Neuronal stem cell (in vitro differentiated cells): Measurements from ENCODE around the gene WDPCP.

ENCODE experiments used
- DNase-seq: peaks from one replicate; pipeline ENCODE4 v3.0.0-alpha.2; 2013; ENCODE audit warnings: low spot score
- H2AFZ ChIP-seq: one replicate; pipeline ENCODE4 v1.6.1; 2013; ENCODE audit warnings: mild to moderate bottlenecking, low read length, inconsistent platforms
- H2AK5ac ChIP-seq: 2 replicates; pipeline ENCODE4 v1.6.1; 2013; ENCODE audit warnings: low read depth, mild to moderate bottlenecking, inconsistent platforms, low read length, moderate library complexity, mixed read lengths
- H2BK120ac ChIP-seq: 2 replicates; pipeline ENCODE4 v1.6.1; 2013; ENCODE audit warnings: low read depth, mild to moderate bottlenecking, inconsistent platforms, low read length, moderate library complexity, mixed read lengths
- H2BK12ac ChIP-seq: one replicate; pipeline ENCODE4 v1.6.1; 2013; ENCODE audit warnings: low read length, inconsistent platforms
- H2BK15ac ChIP-seq: 2 replicates; pipeline ENCODE4 v1.6.1; 2013; ENCODE audit warnings: mild to moderate bottlenecking, low read length, inconsistent platforms, mixed read lengths
- H2BK5ac ChIP-seq: one replicate; pipeline ENCODE4 v1.6.1; 2013; ENCODE audit warnings: inconsistent platforms, mild to moderate bottlenecking, low read length, moderate library complexity
- H3K14ac ChIP-seq: one replicate; pipeline ENCODE4 v1.6.1; 2013; ENCODE audit warnings: low read length, inconsistent platforms
- H3K18ac ChIP-seq: 2 replicates; pipeline ENCODE4 v1.6.1; 2013; ENCODE audit warnings: low read length, inconsistent platforms
- H3K23ac ChIP-seq: 2 replicates; pipeline ENCODE4 v1.6.1; 2013; ENCODE audit warnings: low read depth, mild to moderate bottlenecking, mixed read lengths, low read length, inconsistent platforms; ENCODE audit not compliant: poor library complexity
- H3K27ac ChIP-seq: replicated peaks from 3 replicates; pipeline ENCODE4 v1.5.1; 2013; ENCODE audit warnings: low read length, inconsistent platforms
- H3K27me3 ChIP-seq, 3 experiments: 2 replicates each; pipeline ENCODE4 v1.6.1; 2013; ENCODE audit warnings: low read length in 3 of 3, mild to moderate bottlenecking in 2 of 3, inconsistent platforms in 1 of 3, low read depth in 1 of 3, mixed read lengths in 1 of 3, moderate library complexity in 1 of 3; ENCODE audit not compliant: control insufficient read depth in 3 of 3, insufficient read depth in 3 of 3
- H3K36me3 ChIP-seq, 2 donors: replicated peaks in 1 of 2; 2 replicates each; pipeline ENCODE4 v1.6.1; 2013; ENCODE audit warnings: low read length in 2 of 2; ENCODE audit not compliant: control insufficient read depth in 2 of 2, insufficient read depth in 2 of 2
- H3K4ac ChIP-seq: 2 replicates; pipeline ENCODE4 v1.6.1; 2013; ENCODE audit warnings: inconsistent platforms, mild to moderate bottlenecking, low read length, moderate library complexity
- H3K4me1 ChIP-seq, 2 donors: 1 replicate in 1 of 2; 2 replicates in 1 of 2; pipeline ENCODE4 v1.6.1; 2013; ENCODE audit warnings: low read length in 2 of 2, low read depth in 1 of 2; ENCODE audit not compliant: control insufficient read depth in 2 of 2, insufficient read depth in 1 of 2
- H3K4me2 ChIP-seq: one replicate; pipeline ENCODE4 v1.6.1; 2013; ENCODE audit warnings: mild to moderate bottlenecking, low read length, inconsistent platforms; ENCODE audit not compliant: insufficient read depth, poor library complexity, severe bottlenecking
- H3K4me3 ChIP-seq, 2 donors: 2 replicates each; pipeline ENCODE4 v1.5.1; 2013; ENCODE audit warnings: low read length in 2 of 2, mild to moderate bottlenecking in 2 of 2, inconsistent platforms in 1 of 2, moderate library complexity in 1 of 2
- H3K79me1 ChIP-seq: one replicate; pipeline ENCODE4 v1.6.1; 2013; ENCODE audit warnings: low read depth, mild to moderate bottlenecking, inconsistent platforms, low read length, moderate library complexity
- H3K9ac ChIP-seq: one replicate; pipeline ENCODE4 v1.6.1; 2013; ENCODE audit warnings: mild to moderate bottlenecking, low read depth, low read length, inconsistent platforms; ENCODE audit not compliant: poor library complexity
- H3K9me3 ChIP-seq, 2 donors: replicated peaks in 1 of 2; 2 replicates each; pipeline versions ENCODE3 to v1.6.1; 2013; ENCODE audit warnings: low read length in 2 of 2, mild to moderate bottlenecking in 2 of 2, inconsistent platforms in 1 of 2, low read depth in 1 of 2, mixed read lengths in 1 of 2, moderate library complexity in 1 of 2; ENCODE audit not compliant: control insufficient read depth in 2 of 2, insufficient read depth in 1 of 2
- H4K8ac ChIP-seq: one replicate; pipeline ENCODE4 v1.6.1; 2013; ENCODE audit warnings: low read depth, mild to moderate bottlenecking, inconsistent platforms, low read length, moderate library complexity
- H4K91ac ChIP-seq: one replicate; pipeline ENCODE4 v1.6.1; 2013; ENCODE audit warnings: low read length, low read depth, mild to moderate bottlenecking, inconsistent platforms; ENCODE audit not compliant: poor library complexity
- WGBS, 2 donors: extraction: QIAGEN DNeasy Blood & Tissue Kit; methylation state at CpG; one replicate each; pipeline ENCODE4 v1.1.7; 2013; ENCODE audit warnings: missing lambda C conversion rate in 2 of 2, mixed read lengths in 1 of 2; ENCODE audit not compliant: insufficient read length in 2 of 2, insufficient replicate concordance in 1 of 2; ENCODE audit errors: extremely low coverage in 2 of 2; 5-methylcytosine and 5-hydroxymethylcytosine counted together

The WDPCP gene

GRCh38 chr2:63494968-63495367, 93.3 kb downstream of the WDPCP start:
- H2BK15ac ChIP-seq, result no peak overlapping the region
- no peak for DNase-seq
- no peak overlapping the region for H4K91ac ChIP-seq
- no peak overlapping the region for H3K18ac ChIP-seq
- no peak overlapping the region for H3K23ac ChIP-seq
- no peak overlapping the region for H4K8ac ChIP-seq
- no peak overlapping the region for H3K4me3 ChIP-seq
- no peak overlapping the region for H2BK5ac ChIP-seq
- no peak overlapping the region for H2AK5ac ChIP-seq
- no CpG with 5 or more reads among the region's 1 CpG for WGBS, 2 donors
- no peaks in the 10 kb centered on the region for H3K9me3 ChIP-seq
- no peaks in the 10 kb centered on the region for H3K36me3 ChIP-seq
- no peak overlapping the region for H2AFZ ChIP-seq
- H3K27me3 ChIP-seq, result no peaks in the 10 kb centered on the region
- no peak overlapping the region for H3K4me2 ChIP-seq
- no peak overlapping the region for H2BK12ac ChIP-seq
- no peak overlapping the region for H3K9ac ChIP-seq
- no peak overlapping the region for H3K14ac ChIP-seq
- H3K27ac ChIP-seq, result no peak overlapping the region
- H3K79me1 ChIP-seq, result no peaks in the 10 kb centered on the region
- no peaks in the 10 kb centered on the region for H3K4me1 ChIP-seq
- no peak overlapping the region for H3K4ac ChIP-seq
- no peak overlapping the region for H2BK120ac ChIP-seq

GRCh38 chr2:63494100-63494499, 94.2 kb downstream of the WDPCP start:
- no peak overlapping the region for H3K4ac ChIP-seq
- H3K27me3 ChIP-seq, result no peaks in the 10 kb centered on the region
- no peak overlapping the region for H2BK5ac ChIP-seq
- no peak overlapping the region for H3K4me2 ChIP-seq
- no peak overlapping the region for H3K14ac ChIP-seq
- H3K23ac ChIP-seq, result no peak overlapping the region
- H2BK120ac ChIP-seq, result no peak overlapping the region
- no peak for DNase-seq
- no peak overlapping the region for H4K91ac ChIP-seq
- no peak overlapping the region for H2AK5ac ChIP-seq
- H3K9me3 ChIP-seq, result no peaks in the 10 kb centered on the region
- H2BK15ac ChIP-seq, result no peak overlapping the region
- H3K79me1 ChIP-seq, result no peaks in the 10 kb centered on the region
- H3K18ac ChIP-seq, result no peak overlapping the region
- no peak overlapping the region for H4K8ac ChIP-seq
- H3K4me3 ChIP-seq, result no peak overlapping the region
- H3K9ac ChIP-seq, result no peak overlapping the region
- H2BK12ac ChIP-seq, result no peak overlapping the region
- no CpG with 5 or more reads among the region's 7 CpGs for WGBS, 2 donors
- no peak overlapping the region for H3K27ac ChIP-seq
- H2AFZ ChIP-seq, result no peak overlapping the region
- H3K4me1 ChIP-seq, result no peaks in the 10 kb centered on the region
- no peaks in the 10 kb centered on the region for H3K36me3 ChIP-seq

GRCh38 chr2:63488118-63488713, 100.1 kb downstream of the WDPCP start:
- DNase-seq, result peak; percentile 9
- Histone ChIP-seq H3K9ac (no peak overlapping the region), H3K9me3 (no peaks in the 10 kb centered on the region), H3K4me1 (peaks cover 0 to 2% of the 10 kb centered on the region in 2 donors), H2BK12ac (no peak overlapping the region), H3K27ac (no peak overlapping the region), H2BK5ac (no peak overlapping the region), H2BK120ac (no peak overlapping the region), H4K8ac (no peak overlapping the region), H3K14ac (no peak overlapping the region), H2BK15ac (no peak overlapping the region), H3K4me3 (no peak overlapping the region), H3K4me2 (no peak overlapping the region), H3K4ac (no peak overlapping the region), H4K91ac (no peak overlapping the region), H2AFZ (no peak overlapping the region), H2AK5ac (no peak overlapping the region), H3K27me3 (no peaks in the 10 kb centered on the region), H3K79me1 (no peaks in the 10 kb centered on the region), H3K23ac (no peak overlapping the region), H3K18ac (no peak overlapping the region), H3K36me3 (no peaks in the 10 kb centered on the region)
- no CpG with 5 or more reads among the region's 2 CpGs for whole genome bisulfite sequencing, 2 donors

GRCh38 chr2:63486861-63487290, 101.4 kb downstream of the WDPCP start:
- H2BK15ac ChIP-seq, result no peak overlapping the region
- H3K4ac ChIP-seq, result no peak overlapping the region
- H4K8ac ChIP-seq, result no peak overlapping the region
- DNase-seq, result no peak
- H3K36me3 ChIP-seq, result no peaks in the 10 kb centered on the region
- H3K14ac ChIP-seq, result no peak overlapping the region
- H3K27ac ChIP-seq, result no peak overlapping the region
- no peak overlapping the region for H2BK12ac ChIP-seq
- H3K9me3 ChIP-seq, result no peaks in the 10 kb centered on the region
- no peak overlapping the region for H3K18ac ChIP-seq
- no peak overlapping the region for H3K23ac ChIP-seq
- no peak overlapping the region for H3K4me2 ChIP-seq
- no peaks in the 10 kb centered on the region for H3K79me1 ChIP-seq
- H3K4me3 ChIP-seq, result no peak overlapping the region
- no peak overlapping the region for H2AK5ac ChIP-seq
- no CpG with 5 or more reads among the region's 2 CpGs for WGBS, 2 donors
- H4K91ac ChIP-seq, result no peak overlapping the region
- H3K27me3 ChIP-seq, result no peaks in the 10 kb centered on the region
- no peak overlapping the region for H3K9ac ChIP-seq
- no peak overlapping the region for H2BK120ac ChIP-seq
- no peak overlapping the region for H2BK5ac ChIP-seq
- H2AFZ ChIP-seq, result no peak overlapping the region
- peaks cover 0 to 2% of the 10 kb centered on the region in 2 donors for H3K4me1 ChIP-seq
